PFSK-1 (cell line): ENCODE measurements around the gene ANAPC16.

ENCODE experiments used
- POLR2AphosphoS5 ChIP-seq: IDR thresholded peaks from 2 replicates; pipeline ENCODE4 v1.6.1; 2012; ENCODE audit warnings: low read depth, mild to moderate bottlenecking, control low read depth, low read length, moderate library complexity
- SIN3A ChIP-seq: IDR thresholded peaks from 2 replicates; pipeline ENCODE4 v1.6.1; 2012; ENCODE audit warnings: mild to moderate bottlenecking, low read length, moderate library complexity, borderline replicate concordance; ENCODE audit not compliant: insufficient read depth
- TAF1 ChIP-seq: IDR thresholded peaks from 2 replicates; pipeline ENCODE4 v1.6.1; 2012; ENCODE audit warnings: low read length, control low read depth, borderline replicate concordance; ENCODE audit not compliant: insufficient read depth

DNA sequence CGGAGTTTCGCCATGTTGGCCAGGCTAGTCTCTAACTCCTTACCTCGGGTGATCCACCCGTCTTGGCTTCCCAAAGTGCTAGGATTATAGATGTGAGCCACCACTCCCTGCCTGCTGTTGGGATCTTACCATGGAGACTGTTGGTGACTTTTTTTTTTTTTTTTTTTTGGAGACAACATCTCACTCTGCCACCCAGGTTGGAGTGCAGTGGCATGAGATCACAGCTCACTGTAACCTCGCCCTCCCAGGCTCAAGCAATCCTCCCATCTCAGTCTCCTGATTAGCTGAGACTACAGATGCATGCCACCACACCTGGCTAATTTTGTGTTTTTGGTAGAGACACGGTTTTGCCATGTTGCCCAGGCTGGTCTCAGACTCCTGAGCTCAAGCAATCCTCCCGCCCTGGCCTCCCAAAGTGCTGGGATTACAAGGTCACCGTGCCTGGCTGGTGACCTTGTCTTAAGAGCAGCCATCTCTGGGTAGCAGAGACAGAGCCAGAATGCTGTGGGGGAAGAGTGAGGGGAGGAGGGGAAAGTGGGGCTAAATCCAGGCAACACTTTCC lies 26.0 kb downstream of the ANAPC16 start:
- TF ChIP-seq POLR2AphosphoS5 (no peak), TAF1 (no peak), SIN3A (no peak)
